Measurements from ENCODE around the gene NFE2L2.
"Not testable (repeated sequence)": the region's sequence is repeated elsewhere in the genome, so short reads cannot be mapped to it uniquely, and the experiment has no call there.

DNA sequence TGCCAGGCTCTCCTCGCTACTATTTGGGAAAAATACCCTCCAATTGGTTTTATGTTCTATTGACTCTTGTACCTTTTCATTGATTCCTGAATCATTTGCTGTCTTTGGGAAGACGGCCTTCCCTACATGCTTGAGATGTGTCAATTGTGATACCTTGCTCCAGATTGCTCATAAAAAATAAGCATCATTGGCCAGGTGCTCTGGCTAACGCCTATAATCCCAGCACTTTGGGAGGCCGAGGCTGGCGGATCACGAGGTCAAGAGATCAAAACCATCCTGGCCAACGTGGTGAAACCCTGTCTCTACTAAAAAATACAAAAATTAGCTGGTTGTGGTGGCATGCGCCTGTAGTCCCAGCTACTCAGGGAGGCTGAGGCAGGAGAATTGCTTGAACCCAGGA is 2.4 kb upstream of the NFE2L2 start:
- TF ChIP-seq, protein P1, sequence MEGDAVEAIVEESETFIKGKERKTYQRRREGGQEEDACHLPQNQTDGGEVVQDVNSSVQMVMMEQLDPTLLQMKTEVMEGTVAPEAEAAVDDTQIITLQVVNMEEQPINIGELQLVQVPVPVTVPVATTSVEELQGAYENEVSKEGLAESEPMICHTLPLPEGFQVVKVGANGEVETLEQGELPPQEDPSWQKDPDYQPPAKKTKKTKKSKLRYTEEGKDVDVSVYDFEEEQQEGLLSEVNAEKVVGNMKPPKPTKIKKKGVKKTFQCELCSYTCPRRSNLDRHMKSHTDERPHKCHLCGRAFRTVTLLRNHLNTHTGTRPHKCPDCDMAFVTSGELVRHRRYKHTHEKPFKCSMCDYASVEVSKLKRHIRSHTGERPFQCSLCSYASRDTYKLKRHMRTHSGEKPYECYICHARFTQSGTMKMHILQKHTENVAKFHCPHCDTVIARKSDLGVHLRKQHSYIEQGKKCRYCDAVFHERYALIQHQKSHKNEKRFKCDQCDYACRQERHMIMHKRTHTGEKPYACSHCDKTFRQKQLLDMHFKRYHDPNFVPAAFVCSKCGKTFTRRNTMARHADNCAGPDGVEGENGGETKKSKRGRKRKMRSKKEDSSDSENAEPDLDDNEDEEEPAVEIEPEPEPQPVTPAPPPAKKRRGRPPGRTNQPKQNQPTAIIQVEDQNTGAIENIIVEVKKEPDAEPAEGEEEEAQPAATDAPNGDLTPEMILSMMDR (IDR thresholded peaks at IDR 0.05; ENCODE audit: insufficient read depth, low read length, poor library complexity, severe bottlenecking), result not testable (repeated sequence)
- not testable (repeated sequence) for TF ChIP-seq EZH2phosphoT487 (conservative IDR thresholded peaks at IDR 0.05; ENCODE audit: low read length)

Data from SU-DHL-6 (cell line).